ENCODE results near the gene MEX3A.
A peak's percentile ranks its signal among the peaks of the same experiment; 100 is the strongest.

DNA sequence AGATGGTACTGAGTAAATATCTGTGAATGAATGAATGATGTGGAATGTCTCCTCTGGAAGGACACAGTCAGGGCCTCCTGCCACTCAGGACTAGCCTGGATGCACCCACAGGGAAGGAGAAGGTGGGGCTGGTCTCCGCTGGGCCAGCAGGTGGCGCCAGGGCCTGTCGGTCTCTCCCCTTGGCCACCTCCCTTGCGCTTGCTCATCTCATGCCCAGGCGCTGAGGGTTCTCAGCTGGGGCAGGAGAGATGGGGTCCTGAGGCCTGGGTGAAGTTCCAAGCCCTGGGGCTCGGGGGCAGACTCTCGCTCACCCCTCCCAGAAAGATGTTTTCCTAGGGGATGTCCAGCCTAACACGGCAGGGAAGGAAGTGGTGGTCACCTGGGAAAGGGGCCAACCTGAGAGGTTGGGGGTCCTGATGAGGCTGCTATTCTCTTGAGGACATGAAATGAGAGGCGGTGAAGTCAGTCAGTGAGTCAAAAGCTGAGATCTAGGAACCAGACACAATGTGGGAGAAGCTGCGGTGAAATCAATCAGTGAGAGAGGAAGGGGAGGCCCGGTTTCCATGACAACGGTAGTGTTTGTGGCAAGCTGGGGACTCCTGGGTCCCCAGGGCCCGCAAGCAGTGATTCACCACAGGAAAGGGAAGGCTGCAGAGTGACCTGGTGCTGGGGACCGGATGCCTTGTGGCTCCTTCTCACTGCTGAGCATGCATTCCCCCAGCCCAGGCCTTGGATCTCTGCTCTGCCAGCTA is 14.6 kb upstream of the MEX3A start:
- TF ChIP-seq, protein P1, sequence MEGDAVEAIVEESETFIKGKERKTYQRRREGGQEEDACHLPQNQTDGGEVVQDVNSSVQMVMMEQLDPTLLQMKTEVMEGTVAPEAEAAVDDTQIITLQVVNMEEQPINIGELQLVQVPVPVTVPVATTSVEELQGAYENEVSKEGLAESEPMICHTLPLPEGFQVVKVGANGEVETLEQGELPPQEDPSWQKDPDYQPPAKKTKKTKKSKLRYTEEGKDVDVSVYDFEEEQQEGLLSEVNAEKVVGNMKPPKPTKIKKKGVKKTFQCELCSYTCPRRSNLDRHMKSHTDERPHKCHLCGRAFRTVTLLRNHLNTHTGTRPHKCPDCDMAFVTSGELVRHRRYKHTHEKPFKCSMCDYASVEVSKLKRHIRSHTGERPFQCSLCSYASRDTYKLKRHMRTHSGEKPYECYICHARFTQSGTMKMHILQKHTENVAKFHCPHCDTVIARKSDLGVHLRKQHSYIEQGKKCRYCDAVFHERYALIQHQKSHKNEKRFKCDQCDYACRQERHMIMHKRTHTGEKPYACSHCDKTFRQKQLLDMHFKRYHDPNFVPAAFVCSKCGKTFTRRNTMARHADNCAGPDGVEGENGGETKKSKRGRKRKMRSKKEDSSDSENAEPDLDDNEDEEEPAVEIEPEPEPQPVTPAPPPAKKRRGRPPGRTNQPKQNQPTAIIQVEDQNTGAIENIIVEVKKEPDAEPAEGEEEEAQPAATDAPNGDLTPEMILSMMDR (IDR thresholded peaks at IDR 0.05) = peak; percentile 95 to 98 (median 96)
- TF ChIP-seq EP300 (IDR thresholded peaks at IDR 0.05) = no peak

Data from sigmoid colon (tissue), 4 donors.